ENCODE results near the gene KCTD11. TPM values are rescaled to one million over a fixed set of nuclear protein-coding genes. Genes with fewer than 3 reads are reported as not detected.

Gene KCTD11
- total and polyA plus RNA-seq, 2 of the 13 experiments (the other 11 are each of a cell fraction or from before 2014, with no cell fraction given) = 1.6 to 2.6 TPM

GRCh38 chr17:7330638-7331015 is 21.3 kb upstream of the KCTD11 start:
- Histone ChIP-seq H4K20me1 (ENCODE audit: insufficient read depth, low read length) (no peaks in the 10 kb centered on the region), H3K4me1 (ENCODE audit: insufficient read depth, low read length) (peaks cover 38% of the 10 kb centered on the region), H3K9ac (ENCODE audit: insufficient read depth, low read depth, low read length) (0 out of 2 replicates have a peak overlapping the region, but pooled peaks have one; percentile 46), H3K4me2 (ENCODE audit: low read depth, low read length) (peak overlapping the region; percentile 84), H2AFZ (ENCODE audit: low read length) (no peak overlapping the region), H3K36me3 (replicated peaks in 1 of 2; ENCODE audit: control insufficient read depth in 1 of 2, insufficient read depth in 2 of 2, low read length in 2 of 2) (peaks cover 0 to 9% of the 10 kb centered on the region in 2 experiments; a peak in 3 of 5 replicates), H3K27ac (ENCODE audit: extremely low read length, insufficient read depth, low read length) (no peak overlapping the region), H3K9me3 (ENCODE audit: low read length) (no peaks in the 10 kb centered on the region), H3K27me3 (ENCODE audit: control insufficient read depth in 1 of 2, insufficient read depth in 2 of 2, low read length in 2 of 2) (peaks cover 0 to 4% of the 10 kb centered on the region in 2 experiments; a peak in 3 of 5 replicates), H3K4me3 (replicated peaks in 1 of 3; ENCODE audit: insufficient read depth in 1 of 3, low read depth in 2 of 3, low read length in 3 of 3) (peak overlapping the region; percentile 90 to 97 (median 91); a peak in 5 of 6 replicates), H3K79me2 (ENCODE audit: insufficient read depth, low read length) (peaks cover 12% of the 10 kb centered on the region)
- FAIRE-seq = no peak
- intact Hi-C loops (cut with micrococcal nuclease; ENCODE audit: unreplicated experiment) (loop anchor here (1.0 kb wide), 1 partner anchor 38 kb away; no protein-coding TSS in a partner anchor), in situ Hi-C loops (cut with HindIII; ENCODE audit: extremely low pct_ligation_motif_present, low pct_unique_long_range_greater_than_20kb) (no loop called here)
- DNase-seq (ENCODE audit: low spot score) = no peak
- CTCF ChIA-PET (ENCODE audit: low intra/inter-chr PET ratio, low total read pairs) = no interaction called here
- WGBS (ENCODE audit: low lambda C conversion rate) = 60% methylated on average over 8 of the region's 13 CpGs
- no peak for ATAC-seq
- TF ChIP-seq ZNF530 (CRISPR knock-in tag; IDR thresholded peaks at IDR 0.05; ENCODE audit: low read depth) (no peak), AGO2 (optimal IDR thresholded peaks at IDR 0.05; ENCODE audit: low read depth, low read length) (no peak), PBX3 (CRISPR knock-in tag; IDR thresholded peaks at IDR 0.05; ENCODE audit: borderline replicate concordance) (no peak), BATF2 (CRISPR knock-in tag; IDR thresholded peaks at IDR 0.05) (no peak), ZNF576 (CRISPR knock-in tag; IDR thresholded peaks at IDR 0.05) (no peak), ZBTB34 (CRISPR knock-in tag; IDR thresholded peaks at IDR 0.05) (0 out of 2 replicates have a peak, but pooled peaks have one; percentile 13), TAF1 (CRISPR knock-in tag; IDR thresholded peaks at IDR 0.05) (0 out of 2 replicates have a peak, but pooled peaks have one; percentile 23), ZNF33A (CRISPR knock-in tag; IDR thresholded peaks at IDR 0.05; ENCODE audit: borderline replicate concordance) (no peak)
- POLR2A ChIA-PET = interaction anchor here (1.6 to 2.7 kb wide), 4 partner anchors 13 to 79 kb away, joined by 4 to 25 read pairs (median 14); partner anchors contain the start of genes CTDNEP1, ELP5 and SLC2A4
- BruUV-seq (replicated peaks) = no TSS peak
